Erythroblast (primary cell): ENCODE data around the gene METTL27.

ENCODE experiments used
- GATA1 ChIP-seq: IDR thresholded peaks from 2 replicates; pipeline ENCODE4 v1.6.1; 2011; ENCODE audit warnings: low read depth, mild to moderate bottlenecking, control low read depth, low read length, moderate library complexity
- POLR2A ChIP-seq: IDR thresholded peaks from 2 replicates; pipeline ENCODE4 v1.6.1; 2011; ENCODE audit warnings: mild to moderate bottlenecking, low read length

GRCh38 chr7:73864981-73865711 lies 22.8 kb upstream of the METTL27 start:
- TF ChIP-seq GATA1 = no peak
- no peak for TF ChIP-seq POLR2A
